HepG2 (cell line): ENCODE data around the gene ATP8A1. TPM values are rescaled to one million over a fixed set of nuclear protein-coding genes. Genes with fewer than 3 reads are reported as not detected.
A peak's percentile ranks its signal among the peaks of the same experiment; 100 is the strongest.

Experiments
- ATAC-seq: fragments of 200-7000 bp; cut with Tn5 transposase; 3 replicates; pipeline ENCODE4 v1.9.1; 2020; ENCODE audit warnings: mild to moderate bottlenecking, moderate library complexity
- BruUV-seq: library from RNA; stranded (reverse); fragments of 400-500 nt; replicated peaks from 2 replicates; lab custom pipeline; 2021; lab: Mats Ljungman, UMichigan
- CTCF ChIA-PET: fragments of 300-600 bp; formaldehyde crosslinking; extraction: SDS; loops from one replicate; lab custom pipeline; 2021; ENCODE audit warnings: low total read pairs, inconsistent platforms, low intra/inter-chr PET ratio; lab: Yijun Ruan, JAX
- POLR2A ChIA-PET: fragments of 350-600 bp; sonication (Branson Sonifier 250); formaldehyde crosslinking; loops from one replicate; lab custom pipeline; 2020; ENCODE audit warnings: antibody characterized with exemption, inconsistent platforms; lab: Yijun Ruan, JAX
- DNase-seq: peaks from one replicate; pipeline ENCODE4 v3.0.0-alpha.2; 2015; ENCODE audit warnings: low spot score
- FAIRE-seq: peaks from 3 replicates; lab custom pipeline; 2011; peaks lifted over from hg19 to GRCh38; lab: Jason Lieb, UNC
- H2AFZ ChIP-seq: one replicate; pipeline ENCODE4 v1.6.1; 2011; ENCODE audit warnings: low read length, inconsistent platforms
- H3K27ac ChIP-seq: fragments of 300-600 bp; 3 replicates; pipeline ENCODE4 v1.8.0; 2011; ENCODE audit warnings: mixed run types, mild to moderate bottlenecking, mixed read lengths, low read length, inconsistent platforms; ENCODE audit not compliant: insufficient read depth; ENCODE audit errors: extremely low read length
- H3K27me3 ChIP-seq, 2 experiments: fragments of 200-600 bp in 1 of 2; 2 replicates in 1 of 2; 3 replicates in 1 of 2; pipeline versions ENCODE4 v1.6.0 to v1.8.0; 2011; ENCODE audit warnings: low read length in 2 of 2, mild to moderate bottlenecking in 2 of 2, moderate library complexity in 2 of 2, inconsistent platforms in 1 of 2; ENCODE audit not compliant: insufficient read depth in 2 of 2, control insufficient read depth in 1 of 2
- H3K36me3 ChIP-seq, 2 experiments: fragments of 200-600 bp in 1 of 2; replicated peaks in 1 of 2; 2 replicates in 1 of 2; 3 replicates in 1 of 2; pipeline versions ENCODE4 v1.5.1 to v1.8.0; 2011; ENCODE audit warnings: low read length in 2 of 2, inconsistent platforms in 1 of 2; ENCODE audit not compliant: insufficient read depth in 2 of 2, control insufficient read depth in 1 of 2
- H3K4me1 ChIP-seq: 2 replicates; pipeline ENCODE4 v1.5.1; 2012; ENCODE audit warnings: low read length, inconsistent platforms; ENCODE audit not compliant: insufficient read depth
- H3K4me2 ChIP-seq: 2 replicates; pipeline ENCODE4 v1.6.0; 2011; ENCODE audit warnings: low read depth, low read length, inconsistent platforms
- H3K4me3 ChIP-seq, 3 experiments: fragments of 200-600 bp in 1 of 3; sonication (generic), shearing (Covaris generic) in 1 of 3; replicated peaks in 1 of 3; 2 replicates each; pipeline ENCODE4 v1.5.1; 2011 to 2016; ENCODE audit warnings: low read length in 3 of 3, inconsistent platforms in 2 of 3, low read depth in 2 of 3, mild to moderate bottlenecking in 2 of 3, control low read depth in 1 of 3, mixed read lengths in 1 of 3; ENCODE audit not compliant: insufficient read depth in 1 of 3
- H3K79me2 ChIP-seq: one replicate; pipeline ENCODE4 v1.6.1; 2011; ENCODE audit warnings: low read length, inconsistent platforms; ENCODE audit not compliant: insufficient read depth
- H3K9ac ChIP-seq: 2 replicates; pipeline ENCODE4 v1.6.0; 2011; ENCODE audit warnings: mild to moderate bottlenecking, low read depth, low read length, inconsistent platforms; ENCODE audit not compliant: insufficient read depth
- H3K9me3 ChIP-seq: 2 replicates; pipeline ENCODE4 v1.5.1; 2012; ENCODE audit warnings: mild to moderate bottlenecking, low read length
- H4K20me1 ChIP-seq: 2 replicates; pipeline ENCODE4 v1.6.0; 2011; ENCODE audit warnings: inconsistent platforms, mild to moderate bottlenecking, low read length, moderate library complexity; ENCODE audit not compliant: insufficient read depth
- E2F1 ChIP-seq: sonication (generic); formaldehyde crosslinking; IDR thresholded peaks from 2 replicates; pipeline ENCODE4 v1.5.0; 2020; ENCODE audit warnings: missing genetic modification reagents
- HMGXB3 ChIP-seq: sonication (generic); formaldehyde crosslinking; IDR thresholded peaks from 2 replicates; pipeline ENCODE4 v1.4.0; 2020; ENCODE audit warnings: missing genetic modification reagents, borderline replicate concordance
- HOXD1 ChIP-seq: sonication (generic); formaldehyde crosslinking; IDR thresholded peaks from 2 replicates; pipeline ENCODE4 v1.5.0; 2020; ENCODE audit warnings: missing genetic modification reagents
- NCOA1 ChIP-seq: sonication (generic); formaldehyde crosslinking; IDR thresholded peaks from 2 replicates; pipeline ENCODE4 v1.9.0; 2021; ENCODE audit warnings: missing genetic modification reagents
- POLR2AphosphoS2 ChIP-seq: IDR thresholded peaks from 2 replicates; pipeline ENCODE4 v1.6.1; 2011; ENCODE audit warnings: low read depth, low read length, improper control_type of control experiment
- YY1 ChIP-seq: IDR thresholded peaks from 2 replicates; pipeline ENCODE4 v1.6.1; 2011; ENCODE audit warnings: low read length, low read depth, moderate library complexity, mild to moderate bottlenecking; ENCODE audit not compliant: insufficient read depth, insufficient replicate concordance
- ZFP62 ChIP-seq: sonication (generic); formaldehyde crosslinking; IDR thresholded peaks from 2 replicates; pipeline ENCODE4 v1.4.0; 2020; ENCODE audit warnings: missing genetic modification reagents
- ZNF354B ChIP-seq: sonication (generic); formaldehyde crosslinking; IDR thresholded peaks from 2 replicates; pipeline ENCODE4 v1.8.0; 2022; ENCODE audit warnings: mild to moderate bottlenecking, missing genetic modification reagents
- ZNF569 ChIP-seq: sonication (generic); formaldehyde crosslinking; IDR thresholded peaks from 2 replicates; pipeline ENCODE4 v1.5.0; 2020; ENCODE audit warnings: mild to moderate bottlenecking, missing genetic modification reagents, moderate library complexity, borderline replicate concordance
- ZSCAN5A ChIP-seq: sonication (generic); formaldehyde crosslinking; IDR thresholded peaks from 2 replicates; pipeline ENCODE4 v1.8.0; 2022; ENCODE audit warnings: mild to moderate bottlenecking, missing genetic modification reagents, borderline replicate concordance
- WGBS: methylation state at CpG from one replicate; pipeline ENCODE4 v1.1.6; 2017; ENCODE audit warnings: low lambda C conversion rate; 5-methylcytosine and 5-hydroxymethylcytosine counted together
- in situ Hi-C: cut with HindIII; loops from 2 replicates; pipeline ENCODE4 v1.10.0; 2017; ENCODE audit warnings: low pct_unique_long_range_greater_than_20kb; ENCODE audit not compliant: extremely low pct_ligation_motif_present
- intact Hi-C: fragments of 100-400 bp; cut with micrococcal nuclease; formaldehyde crosslinking; loops from one replicate; pipeline ENCODE4 v1.10.0; 2022; ENCODE audit not compliant: unreplicated experiment
- polyA plus RNA-seq, 8 experiments: library from polyadenylated mRNA; depleted of rRNA in 3 of 8; stranded (reverse) in 7 of 8; unstranded in 1 of 8; fragments of >200 nt; fragmentation: Illumina TruSeq in 4 of 8; extraction: Trizol in 4 of 8; gene quantifications; 2 replicates each; pipeline versions ENCODE4 v1.2.1 to v1.2.3, GENCODE V29; 2011 to 2016; ENCODE audit warnings: low read depth in 4 of 8, missing spikeins in 1 of 8, mixed read lengths in 1 of 8; ENCODE audit not compliant: insufficient read depth in 1 of 8
- total RNA-seq, 5 experiments: library from RNA; depleted of rRNA; stranded (reverse); fragments of >200 nt; fragmentation: Illumina TruSeq; extraction: Trizol; gene quantifications; 2 replicates each; pipeline ENCODE4 v1.2.3, GENCODE V29; 2016; ENCODE audit warnings: low read depth in 1 of 5
- TF ChIP-seq, protein P1 (sequence below): IDR thresholded peaks from 2 replicates; pipeline ENCODE4 v1.6.1; 2016; ENCODE audit warnings: mild to moderate bottlenecking, missing biosample characterization, missing genetic modification reagents
- TF ChIP-seq, protein P2 (sequence below): sonication (generic); formaldehyde crosslinking; IDR thresholded peaks from 2 replicates; pipeline ENCODE4 v1.4.0; 2020; ENCODE audit warnings: missing genetic modification reagents, mild to moderate bottlenecking, borderline replicate concordance

ATP8A1 gene
- total and polyA plus RNA-seq, 2 of the 13 experiments (the other 11 are each of a cell fraction or from before 2014, with no cell fraction given) = 1.7 to 6.2 TPM

GRCh38 chr4:42644897-42645296 is 12.0 kb downstream of the ATP8A1 start (continued):
- no peak for TF ChIP-seq HMGXB3
- no peak for TF ChIP-seq NCOA1 (CRISPR knock-in tag)
- no peak for TF ChIP-seq ZFP62 (CRISPR knock-in tag)
- no peak for TF ChIP-seq ZNF569 (CRISPR knock-in tag)
- TF ChIP-seq, protein P1, sequence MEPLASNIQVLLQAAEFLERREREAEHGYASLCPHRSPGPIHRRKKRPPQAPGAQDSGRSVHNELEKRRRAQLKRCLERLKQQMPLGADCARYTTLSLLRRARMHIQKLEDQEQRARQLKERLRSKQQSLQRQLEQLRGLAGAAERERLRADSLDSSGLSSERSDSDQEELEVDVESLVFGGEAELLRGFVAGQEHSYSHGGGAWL = no peak
- TF ChIP-seq, all 625 proteins: peak for 0

DNA sequence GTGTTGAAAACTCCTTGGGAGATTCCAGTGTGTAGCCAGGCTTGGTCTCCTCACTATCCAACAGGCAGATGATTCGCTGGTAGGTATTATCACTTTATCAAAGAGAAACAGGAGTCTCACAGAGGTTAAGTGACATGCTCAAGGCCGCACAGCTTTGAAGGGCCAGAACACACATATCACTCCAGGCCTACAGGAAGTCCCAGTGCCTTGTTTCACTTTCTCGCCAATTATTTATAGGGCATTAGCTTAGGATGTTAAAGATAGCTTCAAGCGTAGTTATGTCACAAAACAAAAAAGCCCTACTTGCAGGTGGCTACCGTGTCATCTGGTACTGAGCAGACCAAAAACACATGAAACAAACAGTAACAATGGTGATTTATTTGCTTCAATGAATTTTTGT is 13.2 kb downstream of the ATP8A1 start:
- no peaks in the 10 kb centered on the region for H3K79me2 ChIP-seq
- H3K4me2 ChIP-seq = no peak overlapping the region
- H3K9ac ChIP-seq = no peak overlapping the region
- POLR2A ChIA-PET = no interaction called here
- 0 out of 2 replicates have a peak, but pooled peaks cover 8% of the 10 kb centered on the region for H3K4me1 ChIP-seq
- no peak overlapping the region for H3K4me3 ChIP-seq
- BruUV-seq = no TSS peak
- H3K27me3 ChIP-seq = no peaks in the 10 kb centered on the region
- H4K20me1 ChIP-seq = no peaks in the 10 kb centered on the region
- FAIRE-seq (no peak), ATAC-seq (peak; percentile 50; the same call in 2 of the 3 replicates), DNase-seq (peak; percentile 1)
- H3K27ac ChIP-seq = no peak overlapping the region
- CTCF ChIA-PET = no interaction called here
- H2AFZ ChIP-seq = no peak overlapping the region
- intact Hi-C loops (no loop called here), in situ Hi-C loops (no loop called here)
- H3K36me3 ChIP-seq = no peaks in the 10 kb centered on the region
- WGBS = 73% methylated on average over 5 of the region's 5 CpGs
- no peaks in the 10 kb centered on the region for H3K9me3 ChIP-seq
- TF ChIP-seq YY1 (no peak), ZNF354B (CRISPR knock-in tag) (no peak), HOXD1 (CRISPR knock-in tag) (no peak), E2F1 (no peak), POLR2AphosphoS2 (no peak), ZSCAN5A (no peak)
- TF ChIP-seq, protein P2, sequence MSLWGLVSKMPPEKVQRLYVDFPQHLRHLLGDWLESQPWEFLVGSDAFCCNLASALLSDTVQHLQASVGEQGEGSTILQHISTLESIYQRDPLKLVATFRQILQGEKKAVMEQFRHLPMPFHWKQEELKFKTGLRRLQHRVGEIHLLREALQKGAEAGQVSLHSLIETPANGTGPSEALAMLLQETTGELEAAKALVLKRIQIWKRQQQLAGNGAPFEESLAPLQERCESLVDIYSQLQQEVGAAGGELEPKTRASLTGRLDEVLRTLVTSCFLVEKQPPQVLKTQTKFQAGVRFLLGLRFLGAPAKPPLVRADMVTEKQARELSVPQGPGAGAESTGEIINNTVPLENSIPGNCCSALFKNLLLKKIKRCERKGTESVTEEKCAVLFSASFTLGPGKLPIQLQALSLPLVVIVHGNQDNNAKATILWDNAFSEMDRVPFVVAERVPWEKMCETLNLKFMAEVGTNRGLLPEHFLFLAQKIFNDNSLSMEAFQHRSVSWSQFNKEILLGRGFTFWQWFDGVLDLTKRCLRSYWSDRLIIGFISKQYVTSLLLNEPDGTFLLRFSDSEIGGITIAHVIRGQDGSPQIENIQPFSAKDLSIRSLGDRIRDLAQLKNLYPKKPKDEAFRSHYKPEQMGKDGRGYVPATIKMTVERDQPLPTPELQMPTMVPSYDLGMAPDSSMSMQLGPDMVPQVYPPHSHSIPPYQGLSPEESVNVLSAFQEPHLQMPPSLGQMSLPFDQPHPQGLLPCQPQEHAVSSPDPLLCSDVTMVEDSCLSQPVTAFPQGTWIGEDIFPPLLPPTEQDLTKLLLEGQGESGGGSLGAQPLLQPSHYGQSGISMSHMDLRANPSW (CRISPR knock-in tag) = no peak
